AG04449 (cell line): Measurements from ENCODE around the gene HDAC2.

Source experiments
- CTCF ChIA-PET: fragments of 350-600 bp; formaldehyde crosslinking; extraction: SDS; loops from one replicate; lab custom pipeline; 2021; ENCODE audit warnings: antibody characterized with exemption; lab: Yijun Ruan, JAX
- POLR2A ChIA-PET: fragments of 400-600, 350-600 bp; formaldehyde crosslinking; extraction: SDS; loops from one replicate; lab custom pipeline; 2020; ENCODE audit warnings: antibody characterized with exemption, inconsistent platforms; lab: Yijun Ruan, JAX
- DNase-seq: peaks from one replicate; pipeline ENCODE4 v3.0.0-alpha.2; 2010; ENCODE audit warnings: low read depth, low spot score
- H3K4me3 ChIP-seq: 2 replicates; pipeline ENCODE4 v1.5.1; 2011; ENCODE audit warnings: low read depth, mild to moderate bottlenecking, control low read depth, low read length
- TF ChIP-seq, protein P1 (sequence below): IDR thresholded peaks from one replicate; pipeline ENCODE4 v1.5.1; 2011; ENCODE audit warnings: mild to moderate bottlenecking, moderate library complexity, low read length, control low read depth, inconsistent platforms; ENCODE audit not compliant: insufficient read depth; ENCODE audit errors: missing control alignments

HDAC2 gene

DNA sequence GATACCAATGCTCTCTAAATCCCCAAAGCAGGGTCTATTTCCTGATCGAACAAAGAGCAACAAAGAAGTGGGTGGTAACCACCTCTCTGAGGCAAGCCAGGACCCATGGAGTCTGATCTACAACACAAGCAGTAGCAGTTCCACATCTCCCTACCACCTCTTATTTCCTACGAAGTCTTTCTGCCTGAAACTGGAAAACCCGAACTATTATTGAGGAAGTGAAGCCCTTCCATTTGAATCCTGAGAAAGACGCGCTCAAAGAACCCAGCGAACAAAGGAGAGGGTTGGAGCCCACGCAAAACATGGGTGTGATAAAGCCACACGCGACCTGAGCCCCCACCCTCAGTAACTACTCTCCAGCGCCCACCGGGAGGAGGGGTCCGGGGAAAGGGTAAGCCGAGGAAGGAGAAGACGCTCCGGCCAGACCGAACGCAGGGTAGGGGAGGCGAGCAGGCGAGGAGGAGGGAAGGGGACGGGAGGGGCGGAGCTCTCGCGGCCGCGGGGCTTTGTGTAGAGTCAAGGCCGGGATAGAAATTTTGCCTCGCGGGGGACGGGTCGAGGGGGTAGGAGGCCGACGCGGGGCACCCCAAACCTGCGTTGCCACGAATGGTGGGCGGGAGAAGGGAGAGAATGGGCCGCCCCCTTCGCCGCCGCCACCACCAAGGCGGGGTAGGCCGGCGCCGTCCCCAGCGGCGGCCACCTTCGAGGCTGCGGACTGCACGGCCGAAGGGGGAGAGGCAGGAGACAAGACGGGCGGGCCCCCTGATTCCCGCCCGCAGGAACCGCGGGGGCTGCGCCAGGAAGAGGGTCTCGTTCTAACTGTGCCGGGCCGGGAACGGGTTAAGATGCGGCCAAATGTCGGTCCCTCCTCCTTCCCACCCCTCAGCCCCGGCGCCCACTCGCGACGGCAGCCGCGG, 802 bp downstream of the HDAC2 start:
- CTCF ChIA-PET = interaction anchor here (0.6 to 1.8 kb wide), 4 partner anchors 138 to 1664 kb away, joined by 3 to 12 read pairs (median 6); no protein-coding TSS in a partner anchor
- DNase-seq = no peak
- TF ChIP-seq, protein P1, sequence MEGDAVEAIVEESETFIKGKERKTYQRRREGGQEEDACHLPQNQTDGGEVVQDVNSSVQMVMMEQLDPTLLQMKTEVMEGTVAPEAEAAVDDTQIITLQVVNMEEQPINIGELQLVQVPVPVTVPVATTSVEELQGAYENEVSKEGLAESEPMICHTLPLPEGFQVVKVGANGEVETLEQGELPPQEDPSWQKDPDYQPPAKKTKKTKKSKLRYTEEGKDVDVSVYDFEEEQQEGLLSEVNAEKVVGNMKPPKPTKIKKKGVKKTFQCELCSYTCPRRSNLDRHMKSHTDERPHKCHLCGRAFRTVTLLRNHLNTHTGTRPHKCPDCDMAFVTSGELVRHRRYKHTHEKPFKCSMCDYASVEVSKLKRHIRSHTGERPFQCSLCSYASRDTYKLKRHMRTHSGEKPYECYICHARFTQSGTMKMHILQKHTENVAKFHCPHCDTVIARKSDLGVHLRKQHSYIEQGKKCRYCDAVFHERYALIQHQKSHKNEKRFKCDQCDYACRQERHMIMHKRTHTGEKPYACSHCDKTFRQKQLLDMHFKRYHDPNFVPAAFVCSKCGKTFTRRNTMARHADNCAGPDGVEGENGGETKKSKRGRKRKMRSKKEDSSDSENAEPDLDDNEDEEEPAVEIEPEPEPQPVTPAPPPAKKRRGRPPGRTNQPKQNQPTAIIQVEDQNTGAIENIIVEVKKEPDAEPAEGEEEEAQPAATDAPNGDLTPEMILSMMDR = no peak
- H3K4me3 ChIP-seq = peak overlapping the region; percentile 89
- POLR2A ChIA-PET = no interaction called here

DNA sequence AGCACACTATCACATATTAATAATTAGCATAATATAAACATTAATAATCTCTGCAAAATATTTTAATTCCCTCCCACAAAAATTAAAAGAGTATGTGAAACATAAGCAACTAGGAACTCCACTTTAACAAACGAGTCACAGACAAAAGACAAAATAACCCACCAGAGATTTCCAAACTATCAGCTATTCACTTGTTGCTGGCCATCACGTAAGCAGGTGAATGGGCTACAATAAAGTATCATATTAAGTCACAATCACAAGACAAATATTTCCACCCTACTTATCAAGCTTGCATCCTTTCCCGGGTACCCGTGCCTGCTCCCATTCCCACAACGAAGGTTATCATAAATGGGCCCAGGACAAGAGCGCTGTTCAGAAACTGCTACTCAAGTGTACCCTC, 2.5 kb downstream of the HDAC2 start:
- TF ChIP-seq, protein P1 = no peak
- DNase-seq = no peak
- peak overlapping the region; percentile 7 for H3K4me3 ChIP-seq
- POLR2A ChIA-PET = interaction anchor here (0.5 kb wide), 1 partner anchor 592 kb away, joined by 3 read pairs; no protein-coding TSS in a partner anchor
- CTCF ChIA-PET = interaction anchor here (0.7 to 1.7 kb wide), 3 partner anchors 13 to 139 kb away, joined by 3 to 12 read pairs (median 4); no protein-coding TSS in a partner anchor

DNA sequence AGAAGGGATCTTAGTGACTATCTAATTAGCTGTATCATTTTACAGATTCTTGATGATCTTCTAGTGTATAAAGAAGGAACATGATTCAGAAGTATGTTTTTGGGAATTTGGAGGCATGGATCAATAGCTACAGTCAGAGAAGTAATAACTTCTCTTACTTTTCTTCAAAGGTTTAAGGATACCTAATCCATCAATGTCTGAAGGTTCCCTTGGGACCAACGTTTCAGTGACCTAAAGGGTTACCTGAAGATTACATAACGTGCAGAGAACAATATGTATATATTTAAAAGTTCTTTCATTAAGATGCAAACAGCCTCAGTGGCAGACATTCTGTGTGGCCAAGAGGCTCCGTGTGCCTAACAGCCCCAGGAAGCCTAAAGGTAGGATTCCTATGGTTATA, 3.2 kb downstream of the HDAC2 start:
- TF ChIP-seq, protein P1 = no peak
- H3K4me3 ChIP-seq = no peak overlapping the region
- no peak for DNase-seq
- POLR2A ChIA-PET = no interaction called here
- CTCF ChIA-PET = interaction anchor here (0.7 to 1.2 kb wide), 2 partner anchors 13 to 129 kb away, joined by 3 to 4 read pairs; no protein-coding TSS in a partner anchor

DNA sequence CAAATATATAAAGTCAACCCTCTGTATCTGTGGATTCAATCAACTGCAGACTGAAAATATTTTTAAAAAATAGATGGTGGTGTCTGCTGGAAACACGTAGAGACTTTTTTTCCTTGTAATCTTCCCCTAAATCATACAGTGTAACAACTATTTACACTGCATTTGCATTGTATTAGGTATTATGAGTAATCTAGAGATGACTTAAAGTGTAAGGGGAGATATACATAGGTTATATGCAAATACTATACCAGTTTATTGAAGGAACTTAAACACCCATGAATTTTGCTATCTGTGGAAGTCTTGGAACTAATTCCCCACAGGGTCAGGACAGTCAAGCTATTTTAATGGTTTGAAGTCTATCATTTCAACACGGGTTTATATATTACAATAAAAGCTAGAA, 10.2 kb downstream of the HDAC2 start:
- ChIA-PET POLR2A (no interaction called here), CTCF (interaction anchor here (1.3 kb wide), 1 partner anchor 33 kb away, joined by 3 read pairs; no protein-coding TSS in a partner anchor)
- no peak overlapping the region for H3K4me3 ChIP-seq
- DNase-seq = no peak
- TF ChIP-seq, protein P1 = no peak

DNA sequence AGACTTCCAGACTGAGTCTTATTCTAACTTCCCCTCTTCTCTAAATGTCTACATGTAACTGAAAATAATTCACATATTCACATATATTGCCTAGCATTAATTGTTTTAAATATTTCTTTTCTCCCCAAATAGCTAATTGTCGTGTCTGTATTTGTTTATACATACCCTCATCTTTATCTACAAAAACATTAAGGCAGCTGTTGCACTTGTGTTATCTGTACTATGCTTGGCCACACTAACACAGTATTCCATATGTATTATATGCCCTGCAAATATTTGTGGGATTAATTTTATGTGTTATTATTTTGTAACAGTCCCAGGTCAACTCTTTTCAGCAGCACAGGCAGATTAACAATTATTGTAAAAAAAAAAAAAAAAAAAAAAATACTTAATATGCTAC, 11.7 kb downstream of the HDAC2 start:
- POLR2A ChIA-PET = interaction anchor here (1.0 kb wide), 1 partner anchor 12 kb away, joined by 3 read pairs; the partner anchor contains the start of gene HDAC2
- TF ChIP-seq, protein P1 = no peak
- no peak for DNase-seq
- no peak overlapping the region for H3K4me3 ChIP-seq
- CTCF ChIA-PET = interaction anchor here (1.6 kb wide), 1 partner anchor 150 kb away, joined by 5 read pairs; no protein-coding TSS in a partner anchor

DNA sequence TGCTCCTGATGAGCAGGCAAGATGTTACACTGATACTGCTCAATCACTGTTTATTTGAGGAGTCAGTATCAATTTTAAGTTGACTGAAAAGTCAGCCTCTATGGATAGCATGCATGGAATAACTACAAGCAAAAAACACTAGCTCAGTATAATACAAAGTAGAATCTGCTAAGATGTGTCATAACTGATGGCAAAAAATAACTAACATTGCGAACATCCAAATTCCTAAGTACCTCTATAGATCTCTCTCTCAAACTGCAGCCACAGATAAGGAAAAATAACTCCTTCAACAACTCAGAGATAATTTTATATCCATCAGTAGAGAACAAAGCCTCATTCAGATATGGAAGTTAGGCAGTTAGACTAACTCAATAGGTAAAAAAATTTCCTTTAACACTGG, 16.3 kb downstream of the HDAC2 start:
- POLR2A ChIA-PET = no interaction called here
- TF ChIP-seq, protein P1 = no peak
- no peak overlapping the region for H3K4me3 ChIP-seq
- DNase-seq = no peak
- CTCF ChIA-PET = interaction anchor here (1.0 kb wide), 1 partner anchor 154 kb away, joined by 4 read pairs; no protein-coding TSS in a partner anchor
